ENCODE data around the gene TECPR1. TPM values are rescaled to one million over a fixed set of nuclear protein-coding genes. Genes with fewer than 3 reads are reported as not detected.

The TECPR1 gene
- total RNA-seq, 5 donors from 2014 or later (not counting 1 experiment from before 2014, with no cell fraction given): 118 to 192 (median 162) TPM

- Histone ChIP-seq H3K4me1 (ENCODE audit: control insufficient read depth in 1 of 2, extremely low read depth in 1 of 2, insufficient read depth in 2 of 2, low read length in 2 of 2) (no peaks in the 10 kb centered on the region), H3K36me3 (ENCODE audit: control insufficient read depth in 2 of 2, extremely low read depth in 1 of 2, insufficient read depth in 1 of 2, low read length in 1 of 2) (peaks cover 23 to 61% of the 10 kb centered on the region in 2 donors), H3K27me3 (replicated peaks in 1 of 2; ENCODE audit: control insufficient read depth in 2 of 2, extremely low read depth in 1 of 2, insufficient read depth in 2 of 2, low read length in 1 of 2) (no peaks in the 10 kb centered on the region), H3K4me3 (ENCODE audit: control insufficient read depth in 1 of 2, extremely low read depth in 1 of 2, low read length in 1 of 2) (no peak overlapping the region), H3K9me3 (no peaks in the 10 kb centered on the region), H3K27ac (ENCODE audit: low read length) (no peak overlapping the region)
- Mint-ChIP-seq H3K4me3 (no peak overlapping the region), H3K9me3 (no peaks in the 10 kb centered on the region), H3K27ac (no peak overlapping the region), H3K36me3 (peaks cover 30% of the 10 kb centered on the region), H3K4me1 (no peaks in the 10 kb centered on the region), H3K27me3 (no peaks in the 10 kb centered on the region)
- ATAC-seq (replicated peaks in 1 of 4): no peak
- 80% methylated on average over 11 of the region's 16 CpGs for WGBS (ENCODE audit: insufficient coverage)
- ChIA-PET CTCF (no interaction called here), POLR2A (no interaction called here)
- DNase-seq: no peak
Measured at GRCh38 chr7:98225913-98226614, 26.0 kb downstream of the TECPR1 start.

- Mint-ChIP-seq H3K27me3 (no peaks in the 10 kb centered on the region), H3K4me1 (peaks cover 0 to 2% (median 1%) of the 10 kb centered on the region in 3 donors), H3K36me3 (peaks cover 26% of the 10 kb centered on the region), H3K4me3 (no peak overlapping the region), H3K27ac (no peak overlapping the region), H3K9me3 (no peaks in the 10 kb centered on the region)
- H3K4me3 ChIP-seq (ENCODE audit: control insufficient read depth in 1 of 2, extremely low read depth in 1 of 2, low read length in 1 of 2): no peak overlapping the region
- ATAC-seq (replicated peaks in 1 of 4): no peak
- CTCF ChIA-PET: no interaction called here
- WGBS (ENCODE audit: insufficient coverage): 97% methylated on average over 10 of the region's 21 CpGs
- no peaks in the 10 kb centered on the region for H3K27me3 ChIP-seq (replicated peaks in 1 of 2; ENCODE audit: control insufficient read depth in 2 of 2, extremely low read depth in 1 of 2, insufficient read depth in 2 of 2, low read length in 1 of 2)
- no peaks in the 10 kb centered on the region for H3K9me3 ChIP-seq
- peaks cover 19 to 51% of the 10 kb centered on the region in 2 donors for H3K36me3 ChIP-seq (ENCODE audit: control insufficient read depth in 2 of 2, extremely low read depth in 1 of 2, insufficient read depth in 1 of 2, low read length in 1 of 2)
- no peaks in the 10 kb centered on the region for H3K4me1 ChIP-seq (ENCODE audit: control insufficient read depth in 1 of 2, extremely low read depth in 1 of 2, insufficient read depth in 2 of 2, low read length in 2 of 2)
- no peak for DNase-seq
- H3K27ac ChIP-seq (ENCODE audit: low read length): no peak overlapping the region
- POLR2A ChIA-PET: no interaction called here
Measured at GRCh38 chr7:98224701-98225181, 27.3 kb downstream of the TECPR1 start.

GRCh38 chr7:98223898-98224700, 27.9 kb downstream of the TECPR1 start:
- Histone ChIP-seq H3K27ac (ENCODE audit: low read length) (no peak overlapping the region), H3K4me1 (ENCODE audit: control insufficient read depth in 1 of 2, extremely low read depth in 1 of 2, insufficient read depth in 2 of 2, low read length in 2 of 2) (no peaks in the 10 kb centered on the region), H3K27me3 (replicated peaks in 1 of 2; ENCODE audit: control insufficient read depth in 2 of 2, extremely low read depth in 1 of 2, insufficient read depth in 2 of 2, low read length in 1 of 2) (no peaks in the 10 kb centered on the region), H3K36me3 (ENCODE audit: control insufficient read depth in 2 of 2, extremely low read depth in 1 of 2, insufficient read depth in 1 of 2, low read length in 1 of 2) (peaks cover 22 to 47% of the 10 kb centered on the region in 2 donors), H3K4me3 (ENCODE audit: control insufficient read depth in 1 of 2, extremely low read depth in 1 of 2, low read length in 1 of 2) (no peak overlapping the region), H3K9me3 (no peaks in the 10 kb centered on the region)
- Mint-ChIP-seq H3K36me3 (peaks cover 31% of the 10 kb centered on the region), H3K27ac (no peak overlapping the region), H3K27me3 (no peaks in the 10 kb centered on the region), H3K9me3 (no peaks in the 10 kb centered on the region), H3K4me1 (peaks cover 6 to 8% (median 6%) of the 10 kb centered on the region in 3 donors), H3K4me3 (no peak overlapping the region)
- no peak for DNase-seq
- CTCF ChIA-PET: no interaction called here
- no peak for ATAC-seq (replicated peaks in 1 of 4)
- 92% methylated on average over 16 of the region's 21 CpGs for WGBS (ENCODE audit: insufficient coverage)
- POLR2A ChIA-PET: no interaction called here

- Histone ChIP-seq H3K4me1 (ENCODE audit: control insufficient read depth in 1 of 2, extremely low read depth in 1 of 2, insufficient read depth in 2 of 2, low read length in 2 of 2) (no peaks in the 10 kb centered on the region), H3K9me3 (no peaks in the 10 kb centered on the region), H3K36me3 (ENCODE audit: control insufficient read depth in 2 of 2, extremely low read depth in 1 of 2, insufficient read depth in 1 of 2, low read length in 1 of 2) (peaks cover 16 to 40% of the 10 kb centered on the region in 2 donors), H3K27me3 (replicated peaks in 1 of 2; ENCODE audit: control insufficient read depth in 2 of 2, extremely low read depth in 1 of 2, insufficient read depth in 2 of 2, low read length in 1 of 2) (no peaks in the 10 kb centered on the region), H3K4me3 (ENCODE audit: control insufficient read depth in 1 of 2, extremely low read depth in 1 of 2, low read length in 1 of 2) (no peak overlapping the region), H3K27ac (ENCODE audit: low read length) (no peak overlapping the region)
- ATAC-seq (replicated peaks in 1 of 4) (no peak), DNase-seq (no peak)
- no peaks in the 10 kb centered on the region for H3K9me3 Mint-ChIP-seq
- peaks cover 35% of the 10 kb centered on the region for H3K36me3 Mint-ChIP-seq
- H3K27me3 Mint-ChIP-seq: no peaks in the 10 kb centered on the region
- ChIA-PET POLR2A (no interaction called here), CTCF (no interaction called here)
- H3K27ac Mint-ChIP-seq: peak overlapping the region in 1 of 2 donors; percentile 44
- WGBS (ENCODE audit: insufficient coverage): 88% methylated on average over 11 of the region's 15 CpGs
- H3K4me3 Mint-ChIP-seq: no peak overlapping the region
- H3K4me1 Mint-ChIP-seq: peaks cover 13 to 15% (median 13%) of the 10 kb centered on the region in 3 donors
Measured at GRCh38 chr7:98223351-98223897, 28.6 kb downstream of the TECPR1 start.

- POLR2A ChIA-PET: no interaction called here
- Histone ChIP-seq H3K27me3 (replicated peaks in 1 of 2; ENCODE audit: control insufficient read depth in 2 of 2, extremely low read depth in 1 of 2, insufficient read depth in 2 of 2, low read length in 1 of 2) (no peaks in the 10 kb centered on the region), H3K4me3 (ENCODE audit: control insufficient read depth in 1 of 2, extremely low read depth in 1 of 2, low read length in 1 of 2) (no peak overlapping the region), H3K27ac (ENCODE audit: low read length) (no peak overlapping the region), H3K9me3 (no peaks in the 10 kb centered on the region), H3K36me3 (ENCODE audit: control insufficient read depth in 2 of 2, extremely low read depth in 1 of 2, insufficient read depth in 1 of 2, low read length in 1 of 2) (peaks cover 11 to 47% of the 10 kb centered on the region in 2 donors), H3K4me1 (ENCODE audit: control insufficient read depth in 1 of 2, extremely low read depth in 1 of 2, insufficient read depth in 2 of 2, low read length in 2 of 2) (peaks cover 0 to 3% of the 10 kb centered on the region in 2 experiments)
- CTCF ChIA-PET: no interaction called here
- H3K9me3 Mint-ChIP-seq: no peaks in the 10 kb centered on the region
- peaks cover 17 to 19% (median 17%) of the 10 kb centered on the region in 3 donors for H3K4me1 Mint-ChIP-seq
- H3K27me3 Mint-ChIP-seq: no peaks in the 10 kb centered on the region
- 96% methylated on average over 30 of the region's 30 CpGs for WGBS (ENCODE audit: insufficient coverage)
- no peak overlapping the region for H3K4me3 Mint-ChIP-seq
- DNase-seq (no peak), ATAC-seq (replicated peaks in 1 of 4) (no peak)
- peaks cover 30% of the 10 kb centered on the region for H3K36me3 Mint-ChIP-seq
- no peak overlapping the region for H3K27ac Mint-ChIP-seq
Measured at GRCh38 chr7:98222533-98223195, 29.4 kb downstream of the TECPR1 start.

Data from T-cell (primary cell).